Keratinocyte (primary cell): ENCODE data around the gene LMNTD2. TPM values are rescaled to one million over a fixed set of nuclear protein-coding genes. Genes with fewer than 3 reads are reported as not detected.

ENCODE experiments used
- DNase-seq: peaks from one replicate; pipeline ENCODE4 v3.0.0-alpha.2; 2011; ENCODE audit warnings: low read depth, missing footprints, low spot score
- FAIRE-seq: peaks from 2 replicates; lab custom pipeline; 2011; peaks lifted over from hg19 to GRCh38; lab: Jason Lieb, UNC
- H2AFZ ChIP-seq: 2 replicates; pipeline ENCODE4 v1.6.0; 2012; ENCODE audit warnings: low read length, control low read depth, inconsistent platforms; ENCODE audit not compliant: control insufficient read depth
- H3K27ac ChIP-seq: 2 replicates; pipeline ENCODE4 v1.5.1; 2011; ENCODE audit warnings: low read length; ENCODE audit not compliant: control insufficient read depth, insufficient read depth
- H3K27me3 ChIP-seq: 3 replicates; pipeline ENCODE4 v1.6.0; 2011; ENCODE audit warnings: low read length; ENCODE audit not compliant: control insufficient read depth, insufficient read depth; ENCODE audit errors: extremely low read depth
- H3K36me3 ChIP-seq, 2 experiments: 2 replicates in 1 of 2; 3 replicates in 1 of 2; pipeline ENCODE4 v1.5.1; 2011; ENCODE audit warnings: low read length in 2 of 2, mild to moderate bottlenecking in 1 of 2; ENCODE audit not compliant: control insufficient read depth in 2 of 2, insufficient read depth in 2 of 2; ENCODE audit errors: extremely low read depth in 1 of 2
- H3K4me1 ChIP-seq: 3 replicates; pipeline ENCODE4 v1.5.1; 2011; ENCODE audit warnings: low read length; ENCODE audit not compliant: control insufficient read depth, insufficient read depth; ENCODE audit errors: extremely low read depth
- H3K4me2 ChIP-seq: 3 replicates; pipeline ENCODE4 v1.6.0; 2011; ENCODE audit warnings: low read depth, low read length; ENCODE audit not compliant: control insufficient read depth, insufficient read depth; ENCODE audit errors: extremely low read depth
- H3K4me3 ChIP-seq, 3 experiments: fragments of 200-600 bp in 1 of 3; sonication (generic) in 1 of 3; 2 replicates in 2 of 3; 3 replicates in 1 of 3; pipeline ENCODE4 v1.5.1; 2011 to 2016; ENCODE audit warnings: low read length in 3 of 3, mild to moderate bottlenecking in 3 of 3, control low read depth in 2 of 3, inconsistent platforms in 1 of 3, low read depth in 1 of 3, mixed read lengths in 1 of 3, mixed run types in 1 of 3, moderate library complexity in 1 of 3; ENCODE audit not compliant: control insufficient read depth in 2 of 3, insufficient read depth in 2 of 3; ENCODE audit errors: extremely low read depth in 1 of 3
- H3K79me2 ChIP-seq: 2 replicates; pipeline ENCODE4 v1.6.0; 2012; ENCODE audit warnings: low read length; ENCODE audit not compliant: control insufficient read depth, insufficient read depth
- H3K9ac ChIP-seq: 3 replicates; pipeline ENCODE4 v1.6.0; 2011; ENCODE audit warnings: low read length; ENCODE audit not compliant: control insufficient read depth, insufficient read depth; ENCODE audit errors: extremely low read depth
- H3K9me1 ChIP-seq: 3 replicates; pipeline ENCODE4 v1.6.0; 2011; ENCODE audit warnings: low read length; ENCODE audit not compliant: control insufficient read depth, insufficient read depth; ENCODE audit errors: extremely low read depth
- H3K9me3 ChIP-seq: 2 replicates; pipeline ENCODE4 v1.5.1; 2012; ENCODE audit warnings: low read depth, low read length; ENCODE audit not compliant: control insufficient read depth
- H4K20me1 ChIP-seq: 3 replicates; pipeline ENCODE4 v1.6.0; 2011; ENCODE audit warnings: low read length; ENCODE audit not compliant: control insufficient read depth, insufficient read depth; ENCODE audit errors: extremely low read depth
- CTCF ChIP-seq, 3 experiments: IDR thresholded peaks in 1 of 3; conservative IDR thresholded peaks in 1 of 3; optimal IDR thresholded peaks in 1 of 3; 2 replicates in 2 of 3; 3 replicates in 1 of 3; pipeline versions ENCODE3 to v1.5.1; 2011; ENCODE audit warnings: low read length in 3 of 3, mild to moderate bottlenecking in 3 of 3, moderate library complexity in 2 of 3, control low read depth in 1 of 3, inconsistent platforms in 1 of 3; ENCODE audit not compliant: insufficient read depth in 2 of 3; ENCODE audit errors: extremely low read depth in 1 of 3
- EZH2 ChIP-seq: IDR thresholded peaks from one replicate; pipeline ENCODE4 v1.6.1; 2012; ENCODE audit warnings: inconsistent platforms, mild to moderate bottlenecking, low read length, moderate library complexity
- dilution Hi-C: fragments of 300-500 bp; cut with MboI; formaldehyde crosslinking; loops from one replicate; pipeline ENCODE4 v1.7.0; 2020; ENCODE audit warnings: low sequenced_read_pairs; ENCODE audit not compliant: extremely low pct_ligation_motif_present
- polyA plus RNA-seq, 5 experiments: library from polyadenylated mRNA; depleted of rRNA in 3 of 5; stranded (reverse) in 3 of 5; stranded (forward) in 1 of 5; unstranded in 1 of 5; fragments of >200 nt; gene quantifications; 1 replicate in 1 of 5; 2 replicates in 3 of 5; 3 replicates in 1 of 5; pipeline versions ENCODE4 v1.2.1 to v1.2.3, GENCODE V29; 2011 to 2012; ENCODE audit warnings: missing spikeins in 2 of 5, low read depth in 1 of 5, low replicate concordance in 1 of 5
- small RNA-seq, 3 experiments: library from RNA; depleted of rRNA; stranded (forward); fragments of <200 nt; gene quantifications; one replicate each; pipeline ENCODE3, GENCODE V24; 2012; ENCODE audit warnings: low read depth in 3 of 3, low replicate concordance in 1 of 3; ENCODE audit not compliant: insufficient read length in 3 of 3

LMNTD2 gene
- polyA plus RNA-seq, 1 donor (not counting 4 experiments of a cell fraction or from before 2014, with no cell fraction given) = 1.2 TPM

GRCh38 chr11:504994-505344 is 55.6 kb downstream of the LMNTD2 start:
- Histone ChIP-seq H4K20me1 (no peaks in the 10 kb centered on the region), H3K27ac (peak overlapping the region; percentile 95), H3K9ac (peak overlapping the region; percentile 95), H2AFZ (no peak overlapping the region), H3K9me3 (no peaks in the 10 kb centered on the region), H3K36me3 (peaks cover 23 to 27% of the 10 kb centered on the region in 2 experiments), H3K4me2 (peak overlapping the region; percentile 93), H3K4me3 (peak overlapping the region; percentile 78 to 94 (median 87)), H3K27me3 (no peaks in the 10 kb centered on the region), H3K9me1 (no peaks in the 10 kb centered on the region), H3K4me1 (peaks cover 39% of the 10 kb centered on the region), H3K79me2 (peaks cover 47% of the 10 kb centered on the region)
- dilution Hi-C loops = no loop called here
- DNase-seq (no peak), FAIRE-seq (no peak)
- TF ChIP-seq CTCF (optimal IDR thresholded peaks at IDR 0.05 in 1 of 3, IDR thresholded peaks at IDR 0.05 in 1 of 3, conservative IDR thresholded peaks at IDR 0.05 in 1 of 3; ENCODE audit: extremely low read depth in 1 of 3, insufficient read depth in 2 of 3, low read length in 3 of 3) (no peak), EZH2 (no peak)

Small RNAs within 50 kb of the gene (small RNA-seq; reads per million reads assigned to genes)
- 94.6 to 2,783 (median 1,006) reads per million in 3 experiments for gene MIR210

Other genes starting within 250 kb of the LMNTD2 start
- gene IFITM1, start 246.7 kb downstream of the LMNTD2 start, polyA plus RNA-seq = 333 to 549 TPM (median 333 TPM) in 3 replicates
- 295 to 696 TPM (median 435 TPM) in 3 replicates for gene IFITM3, start 239.9 kb downstream of the LMNTD2 start, polyA plus RNA-seq
- gene B4GALNT4, start 191.2 kb downstream of the LMNTD2 start, polyA plus RNA-seq = 7.3 to 11.5 TPM (median 8.1 TPM) in 3 replicates
- 125 to 245 TPM (median 127 TPM) in 3 replicates for gene PKP3, start 166.5 kb downstream of the LMNTD2 start, polyA plus RNA-seq
- gene SIGIRR, start 145.7 kb downstream of the LMNTD2 start, polyA plus RNA-seq = 1.8 to 3.8 TPM (median 2.4 TPM) in 3 replicates
- gene ANO9, start 118.7 kb downstream of the LMNTD2 start, polyA plus RNA-seq = 16.1 to 40.2 TPM (median 17.7 TPM) in 3 replicates
- gene PTDSS2, start 110.5 kb downstream of the LMNTD2 start, polyA plus RNA-seq = 21.6 to 36.7 TPM (median 31.7 TPM) in 3 replicates
- gene RNH1, start 53.5 kb downstream of the LMNTD2 start, polyA plus RNA-seq = 92.0 to 171 TPM (median 108 TPM) in 3 replicates
- gene HRAS, start 25.2 kb downstream of the LMNTD2 start, polyA plus RNA-seq = 112 to 164 TPM (median 122 TPM) in 3 replicates
- gene LRRC56, start 23.2 kb downstream of the LMNTD2 start, polyA plus RNA-seq = 0.14 to 0.44 TPM (median 0.28 TPM) in 3 replicates
- gene RASSF7, start 232 bp upstream of the LMNTD2 start, polyA plus RNA-seq = 23.1 to 63.6 TPM (median 24.3 TPM) in 3 replicates
- 10.7 to 15.2 TPM (median 13.7 TPM) in 3 replicates for gene PHRF1, start 15.7 kb upstream of the LMNTD2 start, polyA plus RNA-seq
- 7.1 to 10.9 TPM (median 9.5 TPM) in 3 replicates for gene IRF7, start 55.2 kb upstream of the LMNTD2 start, polyA plus RNA-seq
- not detected in 3 replicates for gene CDHR5, start 64.2 kb upstream of the LMNTD2 start, polyA plus RNA-seq
- gene SCT, start 66.4 kb upstream of the LMNTD2 start, polyA plus RNA-seq = not detected in 3 replicates
- not detected in 3 replicates for gene DRD4, start 76.5 kb upstream of the LMNTD2 start, polyA plus RNA-seq
- gene DEAF1, start 134.5 kb upstream of the LMNTD2 start, polyA plus RNA-seq = 8.1 to 13.1 TPM (median 8.2 TPM) in 3 replicates
- 19.5 to 32.8 TPM (median 29.8 TPM) in 3 replicates for gene TMEM80, start 135.1 kb upstream of the LMNTD2 start, polyA plus RNA-seq
- 81.4 to 297 TPM (median 114 TPM) in 3 replicates for gene EPS8L2, start 145.5 kb upstream of the LMNTD2 start, polyA plus RNA-seq
- 162 to 200 TPM (median 170 TPM) in 3 replicates for gene TALDO1, start 186.7 kb upstream of the LMNTD2 start, polyA plus RNA-seq
- 24.4 to 48.0 TPM (median 24.6 TPM) in 3 replicates for gene GATD1, start 216.7 kb upstream of the LMNTD2 start, polyA plus RNA-seq
- not detected in 3 replicates for gene CEND1, start 229.4 kb upstream of the LMNTD2 start, polyA plus RNA-seq
- gene SLC25A22, start 237.5 kb upstream of the LMNTD2 start, polyA plus RNA-seq = 8.4 to 21.2 TPM (median 13.5 TPM) in 3 replicates
- gene PIDD1, start 244.5 kb upstream of the LMNTD2 start, polyA plus RNA-seq = 2.5 to 6.4 TPM (median 2.9 TPM) in 3 replicates
- 632 to 1,901 TPM (median 797 TPM) in 3 replicates for gene RPLP2, start 249.2 kb upstream of the LMNTD2 start, polyA plus RNA-seq